GM18909 (cell line): ENCODE results near the gene MCTP2.

ENCODE experiments used
- ATAC-seq: cut with Tn5 transposase; IDR thresholded peaks from one replicate; pipeline ENCODE4 v1.9.1; 2021; ENCODE audit warnings: mild to moderate bottlenecking; ENCODE audit not compliant: unreplicated experiment, poor library complexity

The MCTP2 gene

GRCh38 chr15:94259863-94260262, 28.5 kb downstream of the MCTP2 start:
- ATAC-seq = no peak

- no peak for ATAC-seq
Measured at GRCh38 chr15:94262201-94262600, 30.8 kb downstream of the MCTP2 start.

GRCh38 chr15:94263341-94264273, 32.2 kb downstream of the MCTP2 start:
- peak; percentile 86 for ATAC-seq

GRCh38 chr15:94265009-94265408, 33.6 kb downstream of the MCTP2 start:
- no peak for ATAC-seq

- no peak for ATAC-seq
Measured at GRCh38 chr15:94265982-94266381, 34.6 kb downstream of the MCTP2 start.

GRCh38 chr15:94266789-94267188, 35.4 kb downstream of the MCTP2 start:
- no peak for ATAC-seq

GRCh38 chr15:94269954-94270353, 38.6 kb downstream of the MCTP2 start:
- no peak for ATAC-seq

- ATAC-seq = no peak
Measured at GRCh38 chr15:94270570-94270969, 39.2 kb downstream of the MCTP2 start.

GRCh38 chr15:94272251-94272898, 41.0 kb downstream of the MCTP2 start:
- peak; percentile 89 for ATAC-seq

- no peak for ATAC-seq
Measured at GRCh38 chr15:94273826-94274225, 42.5 kb downstream of the MCTP2 start.

- ATAC-seq = no peak
Measured at GRCh38 chr15:94274745-94275144, 43.4 kb downstream of the MCTP2 start.

GRCh38 chr15:94277485-94277884, 46.1 kb downstream of the MCTP2 start:
- no peak for ATAC-seq

GRCh38 chr15:94279736-94280135, 48.4 kb downstream of the MCTP2 start:
- no peak for ATAC-seq

- ATAC-seq = no peak
Measured at GRCh38 chr15:94280301-94280700, 48.9 kb downstream of the MCTP2 start.

GRCh38 chr15:94282269-94283250, 51.2 kb downstream of the MCTP2 start:
- no peak for ATAC-seq

- ATAC-seq = no peak
Measured at GRCh38 chr15:94286583-94286982, 55.2 kb downstream of the MCTP2 start.

GRCh38 chr15:94287794-94288246, 56.5 kb downstream of the MCTP2 start:
- peak; percentile 99 for ATAC-seq

- no peak for ATAC-seq
Measured at GRCh38 chr15:94290730-94291129, 59.4 kb downstream of the MCTP2 start.

GRCh38 chr15:94293411-94294402, 62.3 kb downstream of the MCTP2 start:
- no peak for ATAC-seq
